Measurements from ENCODE around the gene SLC22A23. TPM values are rescaled to one million over a fixed set of nuclear protein-coding genes. Genes with fewer than 3 reads are reported as not detected.

Gene SLC22A23
- total RNA-seq, 2 donors from 2014 or later, result 11.1 to 13.3 TPM

- WGBS, 2 experiments (ENCODE audit: insufficient coverage in 1 of 2, insufficient read length in 1 of 2), result 91 to 93% methylated on average over 7 to 8 of the region's 8 CpGs
- no peaks in the 10 kb centered on the region for H3K27me3 Mint-ChIP-seq (ENCODE audit: insufficient read depth)
- H3K4me3 Mint-ChIP-seq, result no peak overlapping the region
- H3K27ac ChIP-seq (ENCODE audit: low read depth, low read length), result no peak overlapping the region
- DNase-seq, result no peak
- H3K36me3 ChIP-seq (ENCODE audit: control insufficient read depth, insufficient read depth, low read length), result no peaks in the 10 kb centered on the region
- H3K4me3 ChIP-seq (ENCODE audit: low read length), result no peak overlapping the region
- no peaks in the 10 kb centered on the region for H3K9me3 Mint-ChIP-seq
- H3K4me1 Mint-ChIP-seq, result peaks cover 22% of the 10 kb centered on the region
- no peaks in the 10 kb centered on the region for H3K4me1 ChIP-seq (ENCODE audit: control insufficient read depth, insufficient read depth, low read length)
- H3K9ac ChIP-seq (ENCODE audit: extremely low read depth, low read length, poor library complexity, severe bottlenecking), result no peak overlapping the region
- H3K36me3 Mint-ChIP-seq (ENCODE audit: low read depth), result no peaks in the 10 kb centered on the region
- H3K27me3 ChIP-seq (ENCODE audit: control insufficient read depth, insufficient read depth, low read length, poor library complexity, severe bottlenecking), result no peaks in the 10 kb centered on the region
- no peaks in the 10 kb centered on the region for H3K9me3 ChIP-seq (ENCODE audit: control insufficient read depth, low read length)
- TF ChIP-seq CTCF (conservative IDR thresholded peaks at IDR 0.05), result no peak
- H3K27ac Mint-ChIP-seq, result no peak overlapping the region
Measured at GRCh38 chr6:3376064-3376463, 80.8 kb downstream of the SLC22A23 start.

GRCh38 chr6:3373597-3374203 is 83.2 kb downstream of the SLC22A23 start:
- 93 to 94% methylated on average over 3 to 5 of the region's 5 CpGs for WGBS, 2 experiments (ENCODE audit: insufficient coverage in 1 of 2, insufficient read length in 1 of 2)
- Histone ChIP-seq H3K4me1 (ENCODE audit: control insufficient read depth, insufficient read depth, low read length) (no peaks in the 10 kb centered on the region), H3K36me3 (ENCODE audit: control insufficient read depth, insufficient read depth, low read length) (no peaks in the 10 kb centered on the region), H3K9me3 (ENCODE audit: control insufficient read depth, low read length) (no peaks in the 10 kb centered on the region), H3K27ac (ENCODE audit: low read depth, low read length) (no peak overlapping the region), H3K4me3 (ENCODE audit: low read length) (no peak overlapping the region), H3K27me3 (ENCODE audit: control insufficient read depth, insufficient read depth, low read length, poor library complexity, severe bottlenecking) (no peaks in the 10 kb centered on the region), H3K9ac (ENCODE audit: extremely low read depth, low read length, poor library complexity, severe bottlenecking) (no peak overlapping the region)
- DNase-seq, result no peak
- H3K27me3 Mint-ChIP-seq (ENCODE audit: insufficient read depth), result no peaks in the 10 kb centered on the region
- no peak for TF ChIP-seq CTCF (conservative IDR thresholded peaks at IDR 0.05)
- no peaks in the 10 kb centered on the region for H3K9me3 Mint-ChIP-seq
- H3K4me1 Mint-ChIP-seq, result peaks cover 22% of the 10 kb centered on the region
- no peak overlapping the region for H3K4me3 Mint-ChIP-seq
- H3K27ac Mint-ChIP-seq, result no peak overlapping the region
- H3K36me3 Mint-ChIP-seq (ENCODE audit: low read depth), result no peaks in the 10 kb centered on the region

GRCh38 chr6:3372912-3373554 is 83.8 kb downstream of the SLC22A23 start:
- H3K27ac Mint-ChIP-seq, result no peak overlapping the region
- 75 to 77% methylated on average over 6 of the region's 6 CpGs for WGBS, 2 experiments (ENCODE audit: insufficient coverage in 1 of 2, insufficient read length in 1 of 2)

More at GRCh38 chr6:3372912-3373554, 83.8 kb downstream of the SLC22A23 start:
- H3K27me3 Mint-ChIP-seq (ENCODE audit: insufficient read depth), result no peaks in the 10 kb centered on the region
- peaks cover 22% of the 10 kb centered on the region for H3K4me1 Mint-ChIP-seq
- no peaks in the 10 kb centered on the region for H3K9me3 Mint-ChIP-seq
- Histone ChIP-seq H3K27ac (ENCODE audit: low read depth, low read length) (no peak overlapping the region), H3K9me3 (ENCODE audit: control insufficient read depth, low read length) (no peaks in the 10 kb centered on the region), H3K4me1 (ENCODE audit: control insufficient read depth, insufficient read depth, low read length) (no peaks in the 10 kb centered on the region), H3K4me3 (ENCODE audit: low read length) (no peak overlapping the region), H3K36me3 (ENCODE audit: control insufficient read depth, insufficient read depth, low read length) (no peaks in the 10 kb centered on the region), H3K9ac (ENCODE audit: extremely low read depth, low read length, poor library complexity, severe bottlenecking) (no peak overlapping the region), H3K27me3 (ENCODE audit: control insufficient read depth, insufficient read depth, low read length, poor library complexity, severe bottlenecking) (no peaks in the 10 kb centered on the region)
- no peak for TF ChIP-seq CTCF (conservative IDR thresholded peaks at IDR 0.05)
- no peaks in the 10 kb centered on the region for H3K36me3 Mint-ChIP-seq (ENCODE audit: low read depth)
- DNase-seq, result no peak
- H3K4me3 Mint-ChIP-seq, result no peak overlapping the region
